C1 segment of cervical spinal cord (tissue), 14 donors: ENCODE measurements around the gene PDK2.

Experiments
- DNase-seq, 14 donors: peaks; one replicate each; lab custom pipeline; 2025; lab: John Stamatoyannopoulos, UW

PDK2 gene

DNA sequence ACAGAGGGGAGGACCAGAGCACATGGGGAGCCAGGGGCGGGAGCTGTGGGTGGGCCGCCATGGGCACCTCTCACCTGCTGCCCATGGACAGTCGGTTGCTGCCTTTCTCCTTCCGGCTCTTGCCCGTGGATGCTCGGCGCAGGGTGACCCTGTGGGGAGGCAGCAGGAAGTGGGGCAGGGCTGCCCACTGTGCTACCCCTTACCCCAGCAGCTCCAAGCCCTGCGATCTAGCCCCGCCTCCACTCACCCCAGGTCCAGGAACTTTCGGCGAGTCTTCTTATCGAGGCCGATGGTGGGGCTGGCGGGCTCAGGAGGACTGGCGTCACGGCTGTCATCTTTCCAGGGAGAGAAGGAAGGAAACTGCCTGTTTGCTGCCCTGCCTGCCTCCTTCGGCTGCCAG, 20.6 kb downstream of the PDK2 start:
- DNase-seq, result no peak

DNA sequence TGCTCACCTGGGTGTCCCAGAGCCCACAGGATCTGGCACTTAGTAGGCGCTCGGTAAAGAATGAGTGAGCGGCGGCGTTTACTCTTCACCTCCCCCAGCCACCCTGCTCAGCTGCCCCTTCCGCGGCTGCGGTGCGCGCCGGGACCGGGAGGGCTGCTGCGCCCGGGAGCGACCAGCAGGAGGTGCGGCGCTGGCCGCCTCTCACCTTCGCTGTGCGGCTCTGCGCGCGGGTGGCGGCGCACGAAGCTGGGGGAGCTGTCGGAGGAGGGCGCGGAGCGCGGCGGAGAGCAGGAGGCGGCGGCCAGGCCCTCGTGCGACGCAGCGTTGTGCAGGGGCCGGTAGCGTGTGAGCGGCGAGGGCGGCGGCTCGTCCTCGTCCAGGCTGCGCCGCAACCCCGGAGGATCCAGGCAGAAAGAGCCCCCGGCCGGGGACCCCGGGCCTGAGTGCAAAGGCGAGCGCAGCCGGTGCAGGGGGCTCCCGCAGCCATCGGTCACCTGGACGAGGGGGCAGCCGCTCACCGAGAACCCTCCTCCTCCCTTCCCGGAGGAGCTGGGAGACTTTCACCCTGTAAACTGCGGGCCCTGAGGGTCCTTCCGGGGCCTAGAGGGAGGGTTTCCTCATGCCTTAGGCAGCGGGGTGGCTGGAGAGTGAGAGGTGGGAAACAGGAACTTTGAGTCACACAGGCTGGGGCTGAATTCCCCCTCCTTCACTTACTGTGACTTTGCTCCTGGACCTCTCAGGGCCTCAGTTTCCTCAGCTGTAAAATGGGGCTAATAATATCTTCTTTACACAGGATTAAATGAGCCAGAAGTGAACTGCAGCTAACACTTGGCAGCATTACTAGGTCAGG, 22.3 kb downstream of the PDK2 start:
- no peak for DNase-seq

DNA sequence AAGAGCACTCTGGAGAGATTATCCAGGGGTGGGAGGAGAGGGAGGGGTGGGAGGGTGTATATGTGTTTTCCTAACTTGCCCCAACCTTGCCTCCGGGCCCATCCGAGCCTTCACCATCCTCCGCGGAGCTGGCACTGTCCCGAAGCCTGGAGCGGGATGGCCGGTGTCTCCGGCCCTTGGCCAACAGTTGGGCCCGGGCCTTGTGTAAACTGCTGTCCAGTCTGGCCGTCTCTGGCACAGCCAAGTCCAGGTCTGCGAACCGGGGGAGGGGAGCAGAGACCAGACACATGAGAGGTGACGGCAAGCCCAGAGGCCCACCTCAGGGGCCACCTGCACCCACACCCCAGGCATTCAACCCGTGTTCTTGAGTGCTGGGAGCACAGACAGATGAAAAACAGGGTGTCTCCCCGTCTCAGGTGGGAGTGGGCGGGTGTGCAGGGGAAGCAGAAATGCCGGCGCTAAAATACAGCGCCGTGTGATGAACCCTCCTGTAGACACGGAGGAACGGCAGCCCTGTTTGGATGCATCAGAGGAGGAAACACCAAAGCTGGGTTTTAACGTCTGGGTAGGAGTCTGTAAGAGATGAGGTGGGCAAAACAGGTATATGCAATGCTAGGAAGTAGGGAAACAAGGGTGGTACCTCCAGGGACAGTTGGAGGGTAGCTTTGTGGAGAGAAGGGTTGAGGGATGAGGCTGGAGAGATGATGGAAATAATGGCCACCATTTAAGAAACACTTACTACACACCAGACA, 23.1 kb downstream of the PDK2 start:
- DNase-seq, result peak in 2 of 14 donors; percentile 17 to 78

DNA sequence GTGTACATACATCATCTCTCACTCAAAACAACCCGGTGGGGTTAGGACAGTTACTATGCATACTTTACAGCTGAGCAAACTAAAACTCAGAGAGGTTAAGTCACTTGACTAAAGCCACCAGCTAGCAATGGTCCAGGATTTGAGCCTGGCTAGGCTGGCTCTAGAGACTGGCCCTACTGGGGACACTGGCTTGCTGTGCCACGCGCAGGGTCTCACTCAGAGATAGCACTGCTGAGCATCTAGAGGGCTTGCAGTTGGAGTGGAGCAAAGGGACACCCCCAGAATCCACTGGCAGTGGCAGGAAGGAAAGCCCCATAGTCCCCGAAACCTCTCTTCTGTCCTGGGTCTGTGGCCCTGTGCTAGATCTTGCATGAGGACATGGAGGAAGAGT, 23.7 kb downstream of the PDK2 start:
- no peak for DNase-seq

DNA sequence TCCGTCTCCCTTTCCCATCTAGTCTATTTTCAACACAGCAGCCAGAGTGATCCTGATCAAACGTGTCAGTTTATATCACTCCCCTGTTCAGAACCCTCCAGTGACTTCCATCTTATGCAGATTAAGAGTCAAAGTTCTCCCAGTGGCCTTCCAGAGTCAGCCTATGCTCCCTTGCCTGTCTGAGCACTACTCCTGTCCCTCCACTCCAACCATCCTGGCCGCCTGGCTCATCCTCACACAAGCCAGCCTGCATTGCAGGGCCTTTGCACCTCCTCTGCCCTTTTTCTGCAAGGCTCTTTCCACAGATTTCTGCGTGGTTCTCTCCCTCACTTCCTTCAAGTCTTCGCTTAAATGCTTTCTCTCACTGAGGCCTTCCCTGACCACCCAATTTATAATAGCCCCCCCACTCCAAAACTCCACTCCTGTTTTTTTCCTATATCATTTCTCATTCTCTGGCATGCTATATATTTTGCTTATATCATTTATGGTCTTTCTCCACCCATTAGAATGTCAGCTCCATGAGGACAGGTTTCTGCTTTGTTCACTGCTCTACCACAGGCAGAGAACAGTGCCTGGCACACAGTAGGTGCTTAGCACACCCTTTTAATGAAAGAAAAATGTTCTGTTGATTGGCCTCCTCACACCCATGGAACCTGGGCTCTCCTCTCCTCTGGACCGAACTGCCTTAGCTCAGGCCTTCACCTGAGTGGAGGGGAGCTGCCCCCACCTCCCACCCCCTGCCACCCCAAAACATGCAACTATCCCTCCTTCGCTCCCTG, 25.5 kb downstream of the PDK2 start:
- no peak for DNase-seq

DNA sequence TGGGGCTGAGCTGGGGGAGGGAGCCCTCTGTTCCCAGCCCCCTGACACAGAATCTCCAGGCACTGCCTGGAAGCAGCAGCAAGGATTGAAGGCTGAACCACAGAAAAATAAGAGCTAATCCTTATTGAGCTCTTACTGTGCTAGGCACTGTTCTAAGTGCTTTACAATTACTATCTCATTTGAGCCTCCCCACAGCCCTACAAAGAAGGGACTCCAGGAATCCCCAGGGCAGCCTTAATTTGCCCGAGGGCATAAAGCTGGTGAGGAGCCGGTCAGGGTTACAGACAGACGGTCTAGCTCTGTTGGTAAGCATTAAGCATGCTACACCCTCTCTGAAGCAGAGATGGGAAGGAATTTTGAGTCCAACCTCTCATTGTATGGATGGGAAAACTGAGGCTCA, 27.8 kb downstream of the PDK2 start:
- no peak for DNase-seq

DNA sequence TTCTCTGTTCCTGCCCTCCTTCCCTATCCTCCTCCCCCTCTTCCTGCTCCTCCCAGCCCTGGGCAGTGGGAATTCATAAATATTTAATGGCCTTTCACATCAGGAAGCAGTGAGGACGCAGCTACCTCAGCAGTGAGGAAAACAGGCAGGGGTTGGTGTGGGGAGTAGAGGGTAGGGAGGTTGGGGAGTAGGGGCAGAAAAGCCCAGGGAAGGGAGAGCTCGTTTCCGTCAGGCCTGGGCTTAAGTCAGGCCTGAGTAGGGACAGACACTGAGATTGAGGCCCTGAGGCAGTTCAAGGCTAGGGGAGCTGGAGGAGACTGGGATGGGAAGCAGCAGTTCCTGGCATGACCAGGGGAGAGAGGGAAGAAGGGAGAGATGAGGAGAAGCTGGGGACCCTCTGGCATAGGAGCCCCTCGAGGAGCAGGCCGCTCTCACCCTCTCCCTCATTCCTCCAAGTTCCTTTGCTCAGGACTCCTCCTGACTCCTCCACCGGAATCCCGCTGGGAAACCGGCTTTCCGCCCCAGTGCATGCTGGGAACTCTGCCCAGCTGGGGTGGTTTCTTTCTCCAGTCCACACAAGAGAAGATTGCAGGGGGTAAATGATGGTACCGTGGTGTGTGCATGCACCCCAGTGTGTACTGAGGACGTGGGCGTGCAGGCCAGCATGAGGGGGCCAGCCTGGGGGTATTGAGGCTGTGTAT, 28.6 kb downstream of the PDK2 start:
- DNase-seq, result peak in 3 of 14 donors; percentile 8 to 72 (median 13)

DNA sequence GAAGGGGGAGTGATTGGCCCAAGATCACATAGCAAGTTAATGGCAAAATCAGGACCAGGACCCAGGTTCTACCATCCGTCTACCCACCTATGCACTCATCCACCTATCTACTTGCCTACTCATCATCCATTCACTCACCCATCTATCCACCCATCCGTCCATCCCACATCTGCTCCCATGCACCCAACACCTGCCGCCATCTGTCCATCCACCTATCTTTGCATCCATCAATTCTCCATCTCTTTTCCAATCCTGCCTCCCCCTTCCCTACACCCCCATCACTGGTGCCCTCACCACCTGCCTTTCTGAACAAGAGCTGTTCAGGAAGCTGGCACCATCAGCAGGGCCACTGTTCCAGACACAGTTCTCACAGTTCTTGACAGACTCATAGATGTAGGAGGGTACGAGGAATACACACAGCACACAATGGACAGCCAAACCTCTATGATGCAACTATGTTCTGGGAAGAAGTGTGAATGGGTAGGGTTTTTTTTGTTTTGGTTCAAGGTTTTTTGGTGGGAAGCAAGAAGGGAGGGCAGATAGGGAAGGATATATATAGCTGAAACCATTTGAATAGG, 30.4 kb downstream of the PDK2 start:
- DNase-seq, result no peak

DNA sequence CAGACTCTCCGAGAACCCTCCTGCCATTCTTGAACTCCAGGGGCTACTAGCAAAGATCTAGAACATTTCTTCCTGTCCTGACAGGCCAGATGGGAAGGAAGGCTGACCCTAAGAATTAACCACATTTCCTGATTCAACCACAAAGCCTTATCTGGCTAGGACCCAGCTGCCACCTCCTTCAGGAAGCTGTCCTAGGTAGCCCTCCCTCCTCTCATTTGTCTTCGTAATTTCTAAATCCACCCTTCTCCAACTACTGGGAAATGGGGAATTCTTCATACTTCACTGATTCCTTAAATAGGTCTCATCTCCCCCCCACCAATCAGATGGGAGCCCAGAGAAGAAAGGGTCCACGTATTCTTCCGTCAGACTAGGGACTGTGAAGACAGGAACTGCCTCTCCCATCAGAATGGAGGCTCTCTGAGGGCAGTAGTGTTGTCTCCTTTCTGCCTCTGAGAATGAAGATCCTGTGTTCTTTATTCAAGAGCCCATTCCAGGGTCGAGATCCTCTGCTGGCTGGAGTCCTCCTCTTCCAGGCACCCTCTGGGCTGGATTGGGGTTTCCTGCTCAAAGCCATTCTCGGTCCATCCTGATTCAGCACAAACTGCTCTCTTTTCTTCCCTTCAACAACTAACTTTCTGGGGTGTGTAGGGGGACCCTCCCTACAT, 32.7 kb downstream of the PDK2 start:
- no peak for DNase-seq

DNA sequence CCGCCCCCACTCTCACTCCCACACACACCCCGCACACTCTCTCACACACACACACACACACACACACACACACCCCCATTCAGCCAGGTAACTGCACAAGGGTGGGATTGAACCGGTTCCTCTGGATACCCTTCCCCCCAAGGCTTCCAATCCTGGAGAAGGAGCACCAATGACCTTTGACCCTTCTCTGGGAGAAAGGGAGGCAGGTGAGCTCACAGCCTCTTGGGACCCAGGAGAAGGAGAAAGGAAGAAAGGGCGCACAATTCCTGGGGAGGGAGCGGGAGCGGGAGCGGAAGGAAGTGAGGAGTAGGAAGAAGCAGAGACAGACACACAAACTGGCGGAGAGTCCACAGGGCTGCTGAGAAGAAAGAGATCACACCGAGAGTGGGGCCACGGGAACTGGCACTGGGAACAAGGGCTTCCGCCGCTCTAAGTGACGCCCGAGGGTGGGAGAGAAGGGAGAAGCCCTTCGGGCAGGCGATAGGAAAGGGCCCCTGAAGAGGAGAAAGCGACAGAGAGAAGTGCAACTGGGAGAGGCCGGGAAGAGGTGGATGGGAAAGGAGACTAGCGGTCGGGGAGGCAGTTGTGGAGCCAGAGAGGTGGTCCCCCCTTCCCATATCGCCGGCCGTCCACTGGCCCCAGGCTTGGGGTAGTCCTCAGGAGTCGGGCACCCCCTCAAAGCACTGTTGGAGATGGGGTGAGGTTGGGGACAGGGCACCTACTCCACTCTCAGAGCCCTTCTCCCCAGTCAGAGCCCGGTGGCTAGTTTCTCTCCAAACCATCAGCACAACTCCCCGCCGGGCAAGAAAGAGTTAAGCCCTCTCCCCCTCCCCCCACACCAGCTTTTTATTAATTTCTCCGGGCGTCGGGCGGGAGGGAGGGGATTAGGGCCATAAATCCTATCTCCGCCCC, 33.5 kb downstream of the PDK2 start:
- DNase-seq, result peak in 1 of 14 donors; percentile 64

DNA sequence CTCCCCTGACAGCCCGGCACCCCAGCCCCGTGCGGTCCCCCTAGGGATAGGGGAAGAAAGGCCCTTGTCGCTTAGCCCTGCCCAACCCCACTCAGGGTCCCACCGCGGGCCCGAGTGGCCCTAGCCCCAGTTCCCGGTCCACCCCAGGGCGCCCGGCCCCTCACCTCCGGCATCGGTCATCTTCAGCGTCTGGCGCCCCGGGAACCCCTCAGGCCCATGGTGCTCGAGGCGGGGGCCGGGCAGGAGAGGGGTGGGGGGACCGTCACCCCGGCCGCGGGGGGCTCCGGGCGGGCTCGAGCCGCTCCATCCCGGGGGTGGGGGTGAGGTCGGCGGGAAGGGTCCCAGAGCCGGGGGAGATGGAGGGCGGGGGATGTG, 34.2 kb downstream of the PDK2 start:
- no peak for DNase-seq

DNA sequence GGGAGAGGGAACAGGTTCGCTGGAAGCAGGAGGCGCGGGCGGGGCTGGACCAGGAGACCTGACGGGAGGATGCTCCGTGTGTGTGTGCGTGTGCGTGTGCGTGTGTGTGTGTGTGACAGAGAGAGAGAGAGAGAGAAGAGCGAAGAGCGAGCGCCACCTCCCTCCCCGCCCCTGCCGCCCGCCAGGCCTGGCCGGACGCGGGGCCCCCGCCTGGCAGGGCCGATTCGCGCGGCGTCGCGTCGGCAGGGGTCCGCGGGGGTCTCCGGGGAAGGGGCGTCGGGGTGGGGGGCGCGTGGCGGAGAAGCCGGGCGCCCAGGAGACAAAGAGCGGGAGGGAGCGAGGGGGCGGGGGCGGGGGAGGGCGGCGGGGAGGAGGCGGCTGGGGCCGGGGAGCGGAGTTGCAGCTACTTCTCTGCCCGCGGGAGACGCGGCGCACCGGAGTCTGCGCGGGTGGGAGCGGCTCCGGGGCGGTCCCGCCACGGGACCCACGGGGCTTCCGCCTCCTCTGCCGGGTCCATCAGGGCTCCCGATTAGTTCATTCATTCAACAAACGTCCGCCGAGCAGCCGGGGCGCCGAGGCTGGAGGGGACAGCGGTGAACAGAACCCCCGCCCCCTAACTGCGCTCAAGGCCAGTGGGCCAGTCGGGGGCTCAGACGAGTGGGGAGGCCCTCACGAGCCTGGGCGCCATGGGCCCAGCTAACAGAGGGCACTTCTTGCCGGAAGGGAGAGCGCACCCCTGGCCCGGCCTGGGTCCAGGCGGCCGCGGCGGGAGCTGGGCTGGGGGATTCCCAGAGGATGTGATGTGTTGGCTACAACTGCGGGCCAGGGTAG, 34.8 kb downstream of the PDK2 start, which contains the start of gene SAMD14:
Gene SAMD14, minus strand, starts transcription at position 433 of the 831 bp plus-strand sequence. CDS start 5,201 bp downstream, outside the sequence.
- DNase-seq, result peak in 5 of 14 donors; percentile 25 to 86 (median 29)

DNA sequence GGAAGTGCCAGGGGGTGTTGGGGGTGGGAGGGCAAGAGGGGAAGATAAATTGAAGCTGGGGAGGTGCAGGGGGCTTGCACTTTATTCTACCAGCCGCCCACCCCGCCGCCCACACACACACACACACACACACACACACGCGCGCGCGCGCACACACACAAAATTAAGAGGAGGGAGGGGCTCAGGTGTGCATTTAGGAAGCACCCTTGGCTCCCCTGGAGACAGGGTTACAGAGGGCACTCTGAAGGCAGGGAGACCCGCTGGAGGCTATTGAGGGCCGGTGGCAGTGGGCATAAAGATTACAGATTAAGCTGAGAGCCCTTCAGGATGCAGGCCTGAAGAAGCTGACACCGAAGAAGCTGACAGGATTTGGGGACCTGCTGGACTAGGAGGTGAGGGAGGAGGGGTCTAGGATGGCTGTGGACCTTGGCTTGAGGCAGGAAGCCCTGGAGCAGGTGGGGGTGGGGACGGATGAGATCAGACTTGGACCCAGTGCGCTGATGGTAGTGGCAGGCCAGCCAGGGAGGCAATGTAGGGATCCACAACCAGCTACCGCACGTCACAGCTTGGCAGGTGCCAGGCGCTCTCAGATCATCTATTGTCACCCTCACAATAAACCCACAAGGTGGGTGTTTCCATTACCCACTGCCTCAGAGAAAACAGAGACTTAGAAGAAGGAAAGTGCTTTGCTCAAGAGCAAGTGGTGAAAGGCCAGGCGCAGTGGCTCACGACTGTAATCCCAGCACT, 35.6 kb downstream of the PDK2 start:
- DNase-seq, result peak in 3 of 14 donors; percentile 16 to 80 (median 27)

DNA sequence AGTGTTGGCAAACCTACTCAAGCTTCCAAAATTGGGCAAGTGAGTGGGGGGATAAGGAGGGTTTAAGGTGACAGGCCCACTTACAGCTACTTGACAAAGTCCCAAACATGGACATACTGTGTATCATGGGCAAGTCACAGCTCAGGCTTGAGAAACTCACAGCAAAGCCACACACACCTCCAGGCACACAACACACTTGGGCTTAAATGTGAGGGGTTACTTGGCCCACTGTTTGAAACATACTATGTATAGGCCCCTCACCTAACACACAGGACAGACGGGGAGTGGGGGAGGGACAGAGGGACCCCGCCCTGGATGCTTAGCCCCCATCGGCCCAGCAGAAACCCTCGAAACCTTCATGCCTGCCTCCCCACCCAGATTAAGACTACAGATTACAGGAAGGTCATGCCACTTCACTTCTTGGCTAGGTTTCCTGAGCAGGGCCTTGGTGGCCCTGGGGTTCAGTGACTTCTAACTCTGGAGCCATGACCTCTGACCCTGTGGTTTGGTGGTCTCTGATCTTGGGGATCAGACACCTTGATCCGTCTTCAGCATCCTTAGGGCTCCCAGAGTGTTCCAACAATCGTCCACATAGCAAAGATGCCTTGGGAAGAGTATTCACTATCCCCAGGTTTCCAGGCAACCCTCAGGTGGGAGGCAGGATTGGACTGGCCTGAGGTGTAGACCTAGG, 37.1 kb downstream of the PDK2 start:
- DNase-seq, result no peak

DNA sequence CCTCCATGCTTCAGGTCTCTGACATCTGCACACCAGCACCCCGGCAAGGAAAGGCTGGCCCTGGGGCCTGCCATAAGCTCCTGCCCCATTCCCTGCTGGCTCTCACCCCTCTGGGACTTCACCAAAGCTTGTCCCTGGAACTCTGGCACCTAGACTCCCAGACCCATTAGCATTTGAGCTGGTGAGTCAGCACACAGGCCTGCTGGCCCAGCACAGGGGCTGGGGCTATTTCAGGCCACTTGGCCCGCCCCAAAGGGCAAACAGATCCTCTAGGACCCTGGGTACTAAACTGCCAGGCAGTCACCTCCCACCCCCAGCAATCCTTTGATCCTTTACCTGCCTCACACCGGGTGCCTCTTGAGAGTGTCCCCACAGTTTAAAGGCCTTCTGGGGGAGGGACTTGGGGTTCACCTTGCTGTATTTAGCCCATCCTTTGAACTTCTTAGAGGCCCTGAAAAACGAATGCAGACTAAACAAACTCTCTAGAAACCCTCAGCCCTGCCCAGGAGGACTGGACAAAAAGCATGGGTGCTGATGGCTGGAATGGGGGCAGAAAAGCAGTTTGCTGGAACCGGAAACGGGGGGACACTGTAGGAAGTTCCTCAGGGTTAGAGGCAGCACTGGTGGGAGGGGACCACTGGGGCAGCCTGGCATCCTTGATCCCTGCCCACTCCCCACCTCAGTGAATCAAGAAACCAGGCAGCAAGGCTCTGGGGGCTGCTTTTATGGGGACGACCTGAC, 38.0 kb downstream of the PDK2 start:
- peak in 6 of 14 donors; percentile 15 to 74 (median 34) for DNase-seq

DNA sequence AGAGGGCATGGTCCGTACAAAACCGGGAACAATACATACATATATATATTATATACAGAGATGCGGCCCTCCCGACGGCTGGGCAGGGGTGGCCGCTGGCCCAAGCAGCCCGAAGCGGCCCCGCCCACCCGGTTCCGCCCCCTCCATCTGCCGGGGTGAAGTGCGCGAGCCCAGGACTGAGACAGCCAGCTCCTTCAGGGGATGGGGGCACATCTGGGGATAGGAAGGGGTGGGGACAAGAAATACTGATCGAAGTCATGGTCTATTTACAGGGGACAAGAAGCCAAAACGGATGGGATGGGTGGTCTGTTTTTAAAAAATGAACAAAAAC, 38.6 kb downstream of the PDK2 start:
- no peak for DNase-seq
